ENCODE measurements around the gene AP2B1. TPM values are rescaled to one million over a fixed set of nuclear protein-coding genes. Genes with fewer than 3 reads are reported as not detected.
A peak's percentile ranks its signal among the peaks of the same experiment; 100 is the strongest.
"Not testable (repeated sequence)": the region's sequence is repeated elsewhere in the genome, so short reads cannot be mapped to it uniquely, and the experiment has no call there.

Gene AP2B1
- total RNA-seq, 4 donors from 2014 or later: 9.7 to 99.4 (median 37.4) TPM

DNA sequence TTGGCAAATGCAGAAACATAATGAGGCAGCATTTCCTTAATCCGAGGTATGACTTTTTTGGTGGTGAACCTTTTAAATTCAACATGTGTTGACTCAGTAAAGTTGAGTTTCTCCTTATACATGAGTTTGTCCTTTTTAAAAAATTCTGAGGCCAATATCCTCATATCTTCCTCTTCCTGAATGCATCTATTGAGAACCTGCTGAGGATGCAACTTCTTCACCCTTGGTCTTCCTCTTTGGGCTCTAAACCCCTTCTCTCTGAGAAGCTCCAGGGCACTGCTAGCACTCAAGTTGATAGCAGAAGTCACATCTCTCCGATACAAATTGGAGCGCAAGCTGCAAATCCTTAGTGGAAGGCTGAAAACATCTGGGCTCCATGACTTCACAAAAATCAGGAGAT is 29.8 kb upstream of the AP2B1 start:
- no peak for DNase-seq
- intact Hi-C loops (cut with DNase I): no loop called here
- Histone ChIP-seq H3K4me3 (no peak overlapping the region), H3K36me3 (no peaks in the 10 kb centered on the region), H3K4me1 (no peaks in the 10 kb centered on the region), H3K27ac (no peak overlapping the region), H3K27me3 (peaks cover 0 to 71% (median 0%) of the 10 kb centered on the region in 4 donors), H3K9me3 (no peaks in the 10 kb centered on the region)
- WGBS, 2 donors: 77 to 93% methylated on average over 3 of the region's 3 CpGs
- no peak for TF ChIP-seq POLR2A (IDR thresholded peaks at IDR 0.05)
- TF ChIP-seq, protein P1, sequence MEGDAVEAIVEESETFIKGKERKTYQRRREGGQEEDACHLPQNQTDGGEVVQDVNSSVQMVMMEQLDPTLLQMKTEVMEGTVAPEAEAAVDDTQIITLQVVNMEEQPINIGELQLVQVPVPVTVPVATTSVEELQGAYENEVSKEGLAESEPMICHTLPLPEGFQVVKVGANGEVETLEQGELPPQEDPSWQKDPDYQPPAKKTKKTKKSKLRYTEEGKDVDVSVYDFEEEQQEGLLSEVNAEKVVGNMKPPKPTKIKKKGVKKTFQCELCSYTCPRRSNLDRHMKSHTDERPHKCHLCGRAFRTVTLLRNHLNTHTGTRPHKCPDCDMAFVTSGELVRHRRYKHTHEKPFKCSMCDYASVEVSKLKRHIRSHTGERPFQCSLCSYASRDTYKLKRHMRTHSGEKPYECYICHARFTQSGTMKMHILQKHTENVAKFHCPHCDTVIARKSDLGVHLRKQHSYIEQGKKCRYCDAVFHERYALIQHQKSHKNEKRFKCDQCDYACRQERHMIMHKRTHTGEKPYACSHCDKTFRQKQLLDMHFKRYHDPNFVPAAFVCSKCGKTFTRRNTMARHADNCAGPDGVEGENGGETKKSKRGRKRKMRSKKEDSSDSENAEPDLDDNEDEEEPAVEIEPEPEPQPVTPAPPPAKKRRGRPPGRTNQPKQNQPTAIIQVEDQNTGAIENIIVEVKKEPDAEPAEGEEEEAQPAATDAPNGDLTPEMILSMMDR (IDR thresholded peaks at IDR 0.05): no peak

DNA sequence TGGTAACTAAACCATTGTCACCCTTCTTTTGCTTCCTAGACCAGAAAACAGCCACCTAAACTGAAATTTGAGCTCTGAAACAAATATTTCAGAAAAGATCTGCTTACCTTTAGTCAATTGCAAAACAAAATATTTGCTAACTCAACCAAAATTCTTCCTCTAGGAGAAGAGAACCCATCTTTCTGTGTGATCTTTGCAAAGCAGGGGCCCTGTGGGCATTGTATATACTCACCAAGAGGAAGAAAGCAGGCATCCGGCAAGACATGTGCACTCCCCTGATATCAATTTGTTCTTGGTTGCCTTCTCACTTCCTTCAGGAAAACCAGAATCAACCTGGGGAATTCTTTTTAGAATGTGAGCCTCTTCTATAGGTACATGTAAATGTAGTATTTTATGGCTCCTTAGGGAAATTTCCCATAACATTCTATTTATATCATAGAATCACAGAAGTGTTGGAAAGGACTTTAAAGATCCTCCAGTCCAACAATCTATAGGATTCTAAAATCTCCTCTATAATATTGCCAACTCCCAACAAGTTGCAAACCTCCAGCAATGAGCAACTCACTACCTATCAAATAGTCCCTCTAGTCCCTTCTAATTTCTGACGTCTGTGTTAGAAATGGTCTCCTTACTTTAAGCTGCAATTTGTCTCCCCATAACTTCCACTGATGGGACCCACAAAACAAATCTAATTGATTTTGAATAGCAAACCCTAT is 27.5 kb upstream of the AP2B1 start:
- no peak overlapping the region for H3K4me3 ChIP-seq
- no peak for DNase-seq
- TF ChIP-seq, protein P1 (IDR thresholded peaks at IDR 0.05): no peak
- TF ChIP-seq POLR2A (IDR thresholded peaks at IDR 0.05): no peak
- H3K27me3 ChIP-seq: peaks cover 0 to 57% (median 0%) of the 10 kb centered on the region in 4 donors
- H3K9me3 ChIP-seq: no peaks in the 10 kb centered on the region
- no peaks in the 10 kb centered on the region for H3K36me3 ChIP-seq
- no peaks in the 10 kb centered on the region for H3K4me1 ChIP-seq
- no peak overlapping the region for H3K27ac ChIP-seq
- intact Hi-C loops (cut with DNase I): no loop called here
- WGBS, 2 donors: 53 to 74% methylated on average over 2 of the region's 2 CpGs

DNA sequence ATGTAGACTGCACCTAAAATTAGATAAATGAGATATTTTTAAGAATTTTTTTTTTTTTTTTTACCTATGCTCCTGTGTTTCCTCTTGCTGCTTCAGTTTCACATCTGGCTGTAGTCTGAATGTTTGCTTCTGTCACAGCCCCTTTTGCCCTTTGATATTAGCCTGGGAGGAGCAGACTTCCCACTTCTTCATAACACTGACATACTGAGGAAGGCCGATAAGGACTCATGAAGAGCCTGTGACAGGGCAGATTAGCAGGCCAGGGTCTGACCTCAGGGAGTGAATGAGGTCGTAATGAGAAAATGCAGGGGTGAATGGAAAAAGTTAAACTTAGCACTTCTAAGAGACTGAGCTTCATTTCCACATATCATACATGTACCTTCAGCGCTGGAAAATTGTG is 26.4 kb upstream of the AP2B1 start, which contains the start of gene SLFN14:
Gene SLFN14 (minus strand): TSS at position 117 of the 400 bp plus-strand sequence. CDS start 2,757 bp downstream, outside the sequence.
- DNase-seq: no peak
- H3K27ac ChIP-seq: no peak within 1 kb of the TSS
- 64 to 66% methylated on average over 3 of the region's 3 CpGs for WGBS, 2 donors

DNA sequence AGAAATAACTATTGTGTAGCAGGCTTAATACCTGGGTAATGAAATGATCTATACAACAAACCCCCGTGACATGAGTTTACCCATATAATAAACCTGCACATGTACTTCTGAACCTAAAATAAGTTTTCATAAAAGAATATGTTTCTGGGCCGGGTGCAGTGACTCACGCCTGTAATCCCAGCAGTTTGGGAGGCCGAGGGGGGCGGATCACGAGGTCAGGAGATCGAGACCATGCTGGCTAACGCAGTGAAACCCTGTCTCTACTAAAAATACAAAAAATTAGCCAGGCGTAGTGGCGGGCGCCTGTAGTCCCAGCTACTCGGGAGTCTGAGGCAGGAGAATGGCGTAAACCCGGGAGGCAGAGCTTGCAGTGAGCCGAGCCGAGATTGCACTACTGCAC is 23.9 kb upstream of the AP2B1 start:
- WGBS, 2 donors: 81 to 86% methylated on average over 16 of the region's 16 CpGs
- H3K36me3 ChIP-seq: not testable (repeated sequence)

More for the DNA sequence above, 26.4 kb upstream of the AP2B1 start, which contains the start of gene SLFN14:
- no peaks in the 10 kb centered on the region for H3K36me3 ChIP-seq
- no peak within 1 kb of the TSS for H3K4me3 ChIP-seq
- no peak for TF ChIP-seq POLR2A (IDR thresholded peaks at IDR 0.05)
- TF ChIP-seq, protein P1 (IDR thresholded peaks at IDR 0.05): no peak
- H3K27me3 ChIP-seq: peaks cover 0 to 48% (median 0%) of the 10 kb centered on the region in 4 donors
- no peaks in the 10 kb centered on the region for H3K4me1 ChIP-seq
- no peaks in the 10 kb centered on the region for H3K9me3 ChIP-seq
- intact Hi-C loops (cut with DNase I): no loop called here

DNA sequence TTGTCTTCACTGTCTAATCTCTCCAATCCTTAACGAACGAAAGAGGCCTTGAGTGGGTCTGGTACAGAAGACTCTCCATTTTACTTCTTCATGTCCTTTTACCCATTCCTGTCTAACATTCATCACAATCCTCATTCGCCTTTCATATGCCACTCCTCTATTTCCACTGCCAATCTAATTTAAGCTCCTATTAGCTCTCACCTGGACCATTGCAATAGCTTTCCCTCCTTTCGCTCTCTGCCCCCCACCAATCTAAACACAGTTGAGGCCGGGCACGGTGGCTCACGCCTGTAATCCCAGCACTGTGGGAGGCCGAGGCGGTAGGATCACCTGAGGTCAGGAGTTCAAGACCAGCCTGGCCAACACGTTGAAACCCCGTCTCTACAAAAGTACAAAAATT is 20.2 kb upstream of the AP2B1 start:
- H3K9me3 ChIP-seq: no peaks in the 10 kb centered on the region
- no peaks in the 10 kb centered on the region for H3K36me3 ChIP-seq
- H3K4me3 ChIP-seq: peak overlapping the region in 3 of 4 donors; percentile 68 to 91 (median 70)
- TF ChIP-seq, protein P1 (IDR thresholded peaks at IDR 0.05): no peak
- no peak for TF ChIP-seq POLR2A (IDR thresholded peaks at IDR 0.05)
- intact Hi-C loops (cut with DNase I): no loop called here
- WGBS, 2 donors: 55 to 58% methylated on average over 7 of the region's 11 CpGs
- peak overlapping the region in 2 of 4 donors; percentile 84 to 90 for H3K27ac ChIP-seq
- peaks cover 0 to 7% (median 0%) of the 10 kb centered on the region in 4 donors for H3K27me3 ChIP-seq
- H3K4me1 ChIP-seq: peaks cover 16 to 37% (median 22%) of the 10 kb centered on the region in 3 donors
- no peak for DNase-seq

More for the DNA sequence above, 23.9 kb upstream of the AP2B1 start:
- intact Hi-C loops (cut with DNase I); H3K9me3 ChIP-seq; DNase-seq; H3K4me3 ChIP-seq; H3K4me1 ChIP-seq; H3K27ac ChIP-seq: not testable (repeated sequence)
- H3K27me3 ChIP-seq: peaks cover 0 to 31% (median 0%) of the 10 kb centered on the region in 4 donors

All from esophagus squamous epithelium (tissue), 5 donors.